ENCODE data around the gene TNRC6C. TPM values are rescaled to one million over a fixed set of nuclear protein-coding genes. Genes with fewer than 3 reads are reported as not detected.

The TNRC6C gene
- total and polyA plus RNA-seq, 2 of the 13 experiments (the other 11 are each of a cell fraction or from before 2014, with no cell fraction given), result 0.66 to 4.9 TPM

GRCh38 chr17:78117027-78117981 lies 158.8 kb downstream of the TNRC6C start (continued):
- TF ChIP-seq GMEB2 (CRISPR knock-in tag; IDR thresholded peaks at IDR 0.05; ENCODE audit: low read depth) (no peak), ZBTB21 (CRISPR knock-in tag; IDR thresholded peaks at IDR 0.05) (no peak), ZNF160 (CRISPR knock-in tag; IDR thresholded peaks at IDR 0.05) (no peak), ZNF713 (CRISPR knock-in tag; IDR thresholded peaks at IDR 0.05) (no peak), ZNF629 (CRISPR knock-in tag; conservative IDR thresholded peaks at IDR 0.05) (no peak), RFX5 (IDR thresholded peaks at IDR 0.05; ENCODE audit: low read depth, low read length) (no peak), MAFK (conservative IDR thresholded peaks at IDR 0.05 in 1 of 2, IDR thresholded peaks at IDR 0.05 in 1 of 2; ENCODE audit: low read length in 2 of 2) (no peak), ZSCAN29 (CRISPR knock-in tag; conservative IDR thresholded peaks at IDR 0.05) (no peak), HNRNPH1 (optimal IDR thresholded peaks at IDR 0.05; ENCODE audit: low read depth, low read length) (no peak), ZNF503 (CRISPR knock-in tag; IDR thresholded peaks at IDR 0.05) (no peak), SETDB1 (CRISPR knock-in tag; IDR thresholded peaks at IDR 0.05; ENCODE audit: borderline replicate concordance) (no peak), IRF9 (CRISPR knock-in tag; IDR thresholded peaks at IDR 0.05; ENCODE audit: borderline replicate concordance) (peak; percentile 60; the same call in 1 of the 2 replicates), TFDP2 (CRISPR knock-in tag; IDR thresholded peaks at IDR 0.05) (no peak), NBN (conservative IDR thresholded peaks at IDR 0.05) (no peak), ZNF414 (CRISPR knock-in tag; IDR thresholded peaks at IDR 0.05) (no peak), BCL6 (CRISPR knock-in tag; IDR thresholded peaks at IDR 0.05) (peak; percentile 7; the same call in 1 of the 2 replicates), ZUFSP (CRISPR knock-in tag; IDR thresholded peaks at IDR 0.05; ENCODE audit: borderline replicate concordance) (no peak), FOXP4 (CRISPR knock-in tag; IDR thresholded peaks at IDR 0.05) (no peak; the same call in 1 of the 2 replicates)
